Astrocyte (in vitro differentiated cells and primary cell): ENCODE data around the gene CLIC1.

Experiments used
- CTCF ChIP-seq: IDR thresholded peaks from 2 replicates; pipeline ENCODE4 v1.5.1; 2011; ENCODE audit warnings: low read depth, mild to moderate bottlenecking, inconsistent platforms, low read length, moderate library complexity; ENCODE audit not compliant: insufficient read depth
- EZH2 ChIP-seq: IDR thresholded peaks from 2 replicates; pipeline ENCODE4 v1.6.1; 2012; ENCODE audit warnings: mild to moderate bottlenecking, low read length, inconsistent platforms; ENCODE audit not compliant: insufficient read depth

- TF ChIP-seq CTCF = no peak
- no peak for TF ChIP-seq EZH2
Observed at GRCh38 chr6:31744422-31744821, 8.1 kb upstream of the CLIC1 start.
